BJ (cell line): ENCODE results near the gene SIK2. TPM values are rescaled to one million over a fixed set of nuclear protein-coding genes. Genes with fewer than 3 reads are reported as not detected.

Experiments used
- CTCF ChIA-PET: fragments of 350-600 bp; formaldehyde crosslinking; extraction: SDS; loops from one replicate; lab custom pipeline; 2021; ENCODE audit warnings: antibody characterized with exemption, inconsistent platforms; lab: Yijun Ruan, JAX
- POLR2A ChIA-PET: fragments of 300-600 bp; sonication (Branson Sonifier 250); formaldehyde crosslinking; extraction: SDS; loops from one replicate; lab custom pipeline; 2021; ENCODE audit warnings: antibody characterized with exemption; lab: Charles Lee
- DNase-seq: peaks from one replicate; pipeline ENCODE4 v3.0.0-alpha.2; 2011; ENCODE audit warnings: low read depth
- H3K27me3 ChIP-seq: 2 replicates; pipeline ENCODE4 v1.6.0; 2011; ENCODE audit warnings: low read length; ENCODE audit not compliant: control insufficient read depth, insufficient read depth
- H3K36me3 ChIP-seq: 2 replicates; pipeline ENCODE4 v1.5.1; 2011; ENCODE audit warnings: low read length; ENCODE audit not compliant: control insufficient read depth, insufficient read depth
- H3K4me3 ChIP-seq: 2 replicates; pipeline ENCODE4 v1.5.1; 2011; ENCODE audit warnings: low read depth, mild to moderate bottlenecking, control low read depth, low read length
- CTCF ChIP-seq: IDR thresholded peaks from 2 replicates; pipeline ENCODE4 v1.5.1; 2011; ENCODE audit warnings: low read depth, mild to moderate bottlenecking, control low read depth, inconsistent platforms, low read length, moderate library complexity; ENCODE audit not compliant: insufficient read depth
- polyA plus RNA-seq: library from polyadenylated mRNA; depleted of rRNA; stranded (reverse); fragments of >200 nt; gene quantifications from 2 replicates; pipeline ENCODE4 v1.2.3, GENCODE V29; 2011

SIK2 gene
- polyA plus RNA-seq, 1 experiment = 24.2 TPM

GRCh38 chr11:111660822-111661221 is 58.6 kb downstream of the SIK2 start:
- DNase-seq = no peak
- no peaks in the 10 kb centered on the region for H3K27me3 ChIP-seq
- no peaks in the 10 kb centered on the region for H3K36me3 ChIP-seq
- CTCF ChIA-PET = interaction anchor here (1.5 kb wide), 1 partner anchor 22 kb away, joined by 3 read pairs; no protein-coding TSS in a partner anchor
- no peak overlapping the region for H3K4me3 ChIP-seq
- POLR2A ChIA-PET = no interaction called here
- TF ChIP-seq CTCF = no peak

GRCh38 chr11:111663820-111664219 is 61.6 kb downstream of the SIK2 start:
- no peak for DNase-seq
- CTCF ChIA-PET = no interaction called here
- no peaks in the 10 kb centered on the region for H3K36me3 ChIP-seq
- no peaks in the 10 kb centered on the region for H3K27me3 ChIP-seq
- no peak overlapping the region for H3K4me3 ChIP-seq
- POLR2A ChIA-PET = no interaction called here
- TF ChIP-seq CTCF = no peak

- H3K27me3 ChIP-seq = no peaks in the 10 kb centered on the region
- H3K36me3 ChIP-seq = no peaks in the 10 kb centered on the region
- H3K4me3 ChIP-seq = no peak overlapping the region
- DNase-seq = no peak
- POLR2A ChIA-PET = no interaction called here
- no peak for TF ChIP-seq CTCF
- CTCF ChIA-PET = no interaction called here
Measured at GRCh38 chr11:111665777-111666176, 63.5 kb downstream of the SIK2 start.

- no peak overlapping the region for H3K4me3 ChIP-seq
- CTCF ChIA-PET = interaction anchor here (1.0 kb wide), 1 partner anchor 16 kb away, joined by 4 read pairs; no protein-coding TSS in a partner anchor
- peaks cover 9% of the 10 kb centered on the region for H3K36me3 ChIP-seq
- no peaks in the 10 kb centered on the region for H3K27me3 ChIP-seq
- TF ChIP-seq CTCF = no peak
- DNase-seq = no peak
- POLR2A ChIA-PET = no interaction called here
Measured at GRCh38 chr11:111668980-111669379, 66.7 kb downstream of the SIK2 start.

- Histone ChIP-seq H3K36me3 (peaks cover 9% of the 10 kb centered on the region), H3K27me3 (no peaks in the 10 kb centered on the region), H3K4me3 (no peak overlapping the region)
- ChIA-PET POLR2A (no interaction called here), CTCF (interaction anchor here (1.1 to 1.5 kb wide), 2 partner anchors 12 kb away, joined by 3 to 4 read pairs; no protein-coding TSS in a partner anchor)
- no peak for DNase-seq
- no peak for TF ChIP-seq CTCF
Measured at GRCh38 chr11:111671383-111671782, 69.1 kb downstream of the SIK2 start.
